Activated CD4-positive, alpha-beta T cell treated with anti-CD3 and anti-CD28 coated beads for 48 hours (primary cell): ENCODE results near the gene EEF1A2.

ENCODE experiments used
- DNase-seq: peaks from one replicate; pipeline ENCODE4 v3.0.0-alpha.2; 2020

EEF1A2 gene

DNA sequence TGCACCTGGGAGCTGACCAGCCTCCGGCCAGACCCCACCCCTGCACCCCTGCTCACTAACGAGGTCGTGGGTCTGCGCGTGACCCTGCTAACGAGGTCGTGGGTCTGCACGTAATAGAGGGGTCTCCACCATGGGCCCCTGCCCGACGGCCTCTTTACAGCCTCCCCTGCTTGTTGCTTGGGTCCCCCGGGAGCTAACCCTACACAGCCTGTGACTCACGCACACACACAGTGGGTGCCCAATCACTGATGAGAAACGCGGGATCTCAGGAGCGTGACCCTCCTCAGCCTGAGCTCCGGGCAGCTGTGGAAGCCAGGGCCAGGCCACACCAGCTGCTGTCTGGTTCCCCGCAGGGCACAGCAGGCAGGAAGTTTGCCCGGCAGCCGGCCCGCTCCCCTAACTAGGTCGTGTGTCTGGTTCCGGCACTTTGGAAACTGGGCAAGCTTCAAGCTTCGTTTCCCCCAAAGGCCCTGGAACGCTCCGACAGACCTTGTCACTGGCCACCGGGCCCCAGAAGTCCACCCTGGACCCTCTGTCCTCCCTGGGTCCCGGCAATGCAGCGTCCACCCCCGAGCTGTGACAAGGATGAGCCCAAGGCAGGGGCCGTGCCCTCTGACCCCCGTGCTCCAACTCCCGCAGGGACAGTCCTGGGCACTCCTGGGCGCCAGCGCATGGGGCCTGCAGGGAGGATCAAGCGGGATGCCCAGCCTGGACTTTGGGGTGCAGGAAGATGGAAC lies 37.5 kb upstream of the EEF1A2 start:
- no peak for DNase-seq

- DNase-seq = no peak
These were observed 36.2 kb upstream of the EEF1A2 start for GRCh38 chr20:63534831-63535651.

- DNase-seq = no peak
These were observed 35.5 kb upstream of the EEF1A2 start for GRCh38 chr20:63534427-63534830.

- DNase-seq = no peak
These were observed 35.0 kb upstream of the EEF1A2 start for GRCh38 chr20:63533871-63534393.

DNA sequence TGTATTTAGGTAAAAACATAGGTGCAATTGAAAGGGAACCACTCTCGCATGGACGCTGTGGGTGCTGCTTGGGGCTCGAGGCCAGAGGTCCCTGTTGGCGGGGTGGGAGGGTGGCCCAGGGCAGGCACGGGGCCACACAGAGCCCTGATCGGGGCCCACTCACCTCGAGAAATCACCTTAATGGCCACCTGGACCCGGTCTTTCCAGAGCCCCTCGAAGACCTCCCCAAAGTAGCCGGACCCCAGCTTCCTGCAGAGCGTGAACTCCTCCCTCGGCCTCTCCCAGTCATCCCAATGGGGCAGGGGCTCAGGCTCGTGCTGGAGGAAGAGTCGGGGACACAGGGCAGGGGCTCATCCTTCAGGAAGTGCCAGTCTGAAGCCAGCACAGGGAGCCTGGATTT lies 34.5 kb upstream of the EEF1A2 start:
- no peak for DNase-seq

- no peak for DNase-seq
These were observed 33.6 kb upstream of the EEF1A2 start for GRCh38 chr20:63532449-63532971.

- no peak for DNase-seq
These were observed 33.0 kb upstream of the EEF1A2 start for GRCh38 chr20:63531686-63532448.

DNA sequence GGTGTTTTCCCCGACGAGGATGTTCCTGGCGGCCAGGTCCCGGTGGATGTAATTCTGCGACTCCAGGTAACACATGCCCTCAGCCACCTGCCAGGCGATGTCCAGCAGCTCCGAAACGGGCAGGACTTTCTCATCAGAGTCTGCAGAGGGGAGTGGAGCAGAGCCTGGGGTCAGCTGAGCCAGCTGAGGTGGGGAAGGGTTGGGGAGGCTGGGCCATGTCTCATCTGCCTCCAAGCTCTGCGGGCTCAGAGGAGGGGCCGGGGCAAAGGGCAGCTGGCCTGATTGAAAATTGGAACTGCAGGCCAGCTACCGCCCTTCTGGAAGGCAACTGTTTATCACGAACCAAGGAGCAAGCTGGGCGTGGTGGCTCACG lies 31.9 kb upstream of the EEF1A2 start:
- no peak for DNase-seq

DNA sequence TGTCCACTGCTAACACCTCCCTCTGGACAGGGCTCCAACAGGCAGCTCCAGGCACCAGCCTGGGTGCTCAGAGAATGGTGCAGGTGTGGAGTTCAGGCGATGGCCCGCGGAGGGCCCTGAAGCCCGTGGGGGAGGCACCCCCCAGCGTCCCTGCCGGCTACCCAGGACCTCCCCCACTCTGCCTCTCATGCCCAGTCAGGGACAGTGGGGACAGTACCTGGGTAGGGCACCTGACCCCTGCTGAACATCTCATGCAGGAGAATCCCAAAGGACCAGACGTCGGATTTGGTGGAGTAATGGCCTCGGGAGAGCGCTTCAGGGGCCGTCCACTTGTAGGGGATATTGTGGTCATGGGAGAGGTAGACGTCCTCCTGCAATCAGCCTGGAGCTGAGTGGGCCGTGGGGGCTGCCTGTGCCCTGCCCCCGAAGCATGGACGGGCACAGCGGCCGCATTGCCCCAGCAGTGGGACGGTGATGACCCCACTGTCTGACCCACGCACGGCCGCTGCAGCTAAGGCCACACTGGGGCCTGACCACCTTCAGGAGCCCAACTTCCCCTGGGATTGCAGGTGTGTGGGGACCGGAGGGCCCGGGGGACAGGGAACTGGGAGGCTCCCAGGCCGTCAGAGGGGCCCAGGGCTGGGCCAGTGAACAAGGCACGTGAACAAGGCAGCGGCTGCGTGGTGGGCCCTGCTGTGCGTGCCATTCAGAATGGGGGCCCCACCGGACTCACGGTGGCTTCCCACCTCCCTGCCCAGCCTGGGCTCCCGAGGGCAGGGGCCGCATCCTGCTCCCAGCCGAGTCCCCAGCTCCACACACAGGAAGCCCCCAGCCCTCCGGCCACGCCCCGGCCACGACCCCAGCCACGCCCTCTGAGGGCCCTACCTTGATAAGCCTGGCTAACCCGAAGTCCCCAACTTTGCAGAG lies 31.2 kb upstream of the EEF1A2 start:
- no peak for DNase-seq

DNA sequence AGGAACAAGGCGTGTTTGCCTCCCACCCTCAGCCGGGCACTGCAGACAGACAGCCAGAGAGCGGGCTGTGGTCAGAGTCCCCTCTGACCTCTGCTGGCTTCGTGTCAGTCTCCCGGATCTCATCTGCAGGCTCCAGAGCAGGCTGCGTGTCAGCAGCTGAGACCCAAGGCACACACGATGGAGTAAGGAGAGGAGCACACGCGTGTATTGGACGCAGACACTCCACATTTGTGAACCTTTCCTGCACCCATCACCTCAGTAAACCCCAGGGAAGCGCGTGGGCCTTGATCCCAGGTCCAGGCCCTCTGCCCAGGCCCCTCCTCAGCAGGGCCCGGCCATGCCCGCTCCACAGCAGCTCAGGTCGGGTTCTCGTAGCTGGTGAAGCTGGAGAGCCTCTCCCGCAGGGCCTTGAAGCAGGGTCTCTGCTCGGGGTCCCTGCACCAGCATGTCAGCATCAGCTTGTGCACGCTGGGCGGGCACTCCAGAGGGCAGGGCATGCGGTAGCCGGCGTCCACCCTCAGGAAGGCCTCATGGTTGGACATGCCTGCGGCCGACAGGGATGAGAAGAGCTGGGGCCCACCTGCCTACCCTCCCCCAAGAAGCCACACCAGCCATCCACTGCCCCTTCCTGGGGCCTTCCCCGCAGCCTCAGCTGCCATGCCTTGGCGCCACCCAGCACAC lies 30.4 kb upstream of the EEF1A2 start:
- no peak for DNase-seq

DNA sequence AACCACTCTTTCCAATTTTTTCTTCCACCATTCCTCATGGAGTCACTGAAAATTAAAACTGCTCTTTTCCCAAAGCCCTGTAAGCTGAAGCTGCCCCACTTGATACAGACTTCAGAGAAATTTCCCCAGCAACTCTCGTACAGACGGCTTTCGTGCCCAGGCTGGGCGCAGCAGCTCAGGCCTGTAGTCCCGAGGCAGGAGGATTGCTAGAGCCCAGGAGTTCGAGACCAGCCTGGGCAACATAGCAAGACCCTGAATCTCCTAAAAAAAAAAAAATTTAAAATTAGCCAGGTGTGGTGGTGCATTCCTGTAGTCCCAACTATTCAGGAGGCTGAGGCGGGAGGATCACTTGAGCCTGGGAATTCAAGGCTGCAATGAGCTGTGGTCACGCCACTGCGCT lies 28.3 kb upstream of the EEF1A2 start:
- no peak for DNase-seq

GRCh38 chr20:63525971-63526370 lies 27.1 kb upstream of the EEF1A2 start:
- no peak for DNase-seq

DNA sequence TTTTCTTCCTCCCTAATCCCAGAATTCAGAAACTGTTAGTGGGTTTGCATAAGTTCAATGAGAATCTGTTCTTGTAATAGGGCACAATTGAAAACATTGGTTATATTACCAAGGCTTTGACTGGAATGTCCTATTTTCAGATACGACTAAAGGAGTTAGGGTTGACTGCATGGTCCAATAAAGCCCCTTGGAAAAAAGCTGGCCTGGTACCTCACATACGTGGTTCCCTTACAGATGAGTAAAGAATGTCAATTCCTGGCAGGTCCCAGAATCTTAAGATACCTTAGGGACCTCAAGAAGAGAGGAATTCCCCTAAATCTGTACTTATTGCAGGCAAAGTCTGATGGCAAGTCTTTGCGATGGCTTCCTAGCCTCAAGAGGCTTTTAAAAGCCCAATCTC lies 26.3 kb upstream of the EEF1A2 start:
- DNase-seq = no peak

DNA sequence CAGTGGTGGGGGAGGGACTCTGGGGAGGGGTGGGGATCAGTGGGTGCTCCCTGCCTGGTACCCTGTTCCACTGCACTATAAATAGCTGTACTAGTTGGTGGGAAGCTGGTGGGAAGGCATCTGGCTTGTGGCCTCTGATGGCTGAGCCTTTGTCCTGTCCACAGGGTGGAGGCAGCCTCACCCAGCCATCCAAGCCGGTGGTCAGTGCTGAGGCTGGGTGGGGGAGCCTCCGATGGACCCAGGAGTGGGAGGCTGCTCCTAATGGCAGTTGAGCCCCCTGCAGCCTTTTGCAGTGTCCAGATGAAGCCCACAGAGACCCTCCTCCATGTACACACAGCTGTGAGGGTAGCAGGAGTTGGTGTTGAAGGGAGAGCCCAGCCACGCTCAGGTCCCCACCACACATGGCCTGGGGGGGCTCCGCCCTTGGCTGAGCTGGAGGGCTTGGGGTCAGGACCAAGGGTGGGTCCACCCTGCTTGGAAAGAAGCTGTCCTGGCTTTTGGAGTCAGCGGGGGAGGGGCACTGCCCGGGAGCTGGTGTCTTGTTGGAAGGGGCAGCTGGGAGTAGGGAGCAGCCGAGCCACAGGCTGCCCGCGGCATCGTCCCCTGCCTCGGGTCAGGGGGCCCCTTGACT lies 24.2 kb upstream of the EEF1A2 start:
- no peak for DNase-seq

GRCh38 chr20:63522091-63522868 lies 23.4 kb upstream of the EEF1A2 start:
- DNase-seq = no peak

DNA sequence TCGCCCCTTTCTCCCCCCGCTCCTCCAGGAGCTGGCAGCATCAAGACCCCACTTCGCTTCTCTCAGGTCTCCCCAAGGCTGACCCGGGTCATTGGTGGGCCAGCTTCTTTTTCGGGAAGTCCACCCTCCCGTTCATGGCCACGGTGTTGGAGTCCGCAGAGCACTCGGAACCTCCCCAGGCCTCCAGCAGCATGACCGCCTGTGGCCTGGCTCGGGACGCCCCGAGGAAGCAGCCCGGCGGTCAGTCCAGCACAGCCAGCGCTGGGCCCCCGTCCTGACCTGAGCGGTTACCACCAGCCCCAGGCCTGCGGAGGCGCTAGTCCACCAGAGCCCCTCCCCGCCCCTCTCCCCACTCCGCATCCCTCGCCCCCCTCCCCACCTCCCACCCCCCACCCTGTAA lies 22.7 kb upstream of the EEF1A2 start:
- no peak for DNase-seq

DNA sequence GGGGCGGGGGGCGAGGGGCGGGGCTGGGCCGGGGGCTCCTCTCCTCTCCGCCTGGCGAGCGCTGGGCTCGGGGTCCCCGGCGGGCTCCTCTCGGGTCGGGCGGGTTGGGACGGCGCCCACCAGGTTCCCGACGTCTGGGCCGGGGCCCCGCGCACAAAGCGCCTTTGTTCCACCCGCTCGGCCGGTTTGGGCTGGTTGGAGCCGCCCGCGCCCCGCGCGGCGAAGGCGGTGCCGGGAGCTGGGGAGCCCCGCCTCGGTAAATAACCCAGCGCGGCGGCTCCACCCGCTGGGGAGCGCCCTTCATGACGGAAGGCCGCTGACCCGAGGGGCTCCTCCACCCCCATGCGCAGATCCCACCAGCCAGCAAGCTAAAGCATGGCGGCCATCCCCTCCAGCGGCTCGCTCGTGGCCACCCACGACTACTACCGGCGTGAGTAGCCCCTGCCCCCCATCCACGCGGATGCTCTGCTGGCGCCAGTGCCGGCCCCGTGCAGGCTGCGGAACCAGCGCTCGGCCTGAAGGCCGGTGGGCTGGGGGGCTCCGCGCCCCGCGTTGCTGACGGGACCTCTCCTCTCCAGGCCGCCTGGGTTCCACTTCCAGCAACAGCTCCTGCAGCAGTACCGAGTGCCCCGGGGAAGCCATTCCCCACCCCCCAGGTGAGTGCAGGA lies 22.2 kb upstream of the EEF1A2 start:
- peak; percentile 80 for DNase-seq

- peak; percentile 86 for DNase-seq
These were observed 21.6 kb upstream of the EEF1A2 start, which contains the start of gene PPDPF for GRCh38 chr20:63520504-63520933. TSS of gene PPDPF (plus strand) at chr20:63520765. CDS start at chr20:63521309, 544 bp downstream.
